Lung (tissue), 12 donors: ENCODE measurements around the gene AKR7A2. TPM values are rescaled to one million over a fixed set of nuclear protein-coding genes. Genes with fewer than 3 reads are reported as not detected.

Experiments
- ATAC-seq: fragments of 200-7000 bp; cut with Tn5 transposase; one replicate; pipeline ENCODE4 v1.9.1; 2020; ENCODE audit warnings: moderate number of reproducible peaks; ENCODE audit not compliant: insufficient read depth, low FRiP score
- DNase-seq, 3 donors: peaks; one replicate each; pipeline ENCODE4 v3.0.0-alpha.2; 2013 to 2017
- H3K27ac ChIP-seq, 2 donors: one replicate each; pipeline ENCODE4 v1.5.1; 2013; ENCODE audit warnings: mild to moderate bottlenecking in 2 of 2, moderate library complexity in 2 of 2, control low read depth in 1 of 2, inconsistent platforms in 1 of 2, low read depth in 1 of 2, low read length in 1 of 2
- H3K27me3 ChIP-seq, 3 donors: one replicate each; pipeline ENCODE4 v1.5.1; 2013; ENCODE audit warnings: low read length in 2 of 3; ENCODE audit not compliant: control insufficient read depth in 3 of 3, insufficient read depth in 3 of 3
- H3K36me3 ChIP-seq, 4 donors: one replicate each; pipeline ENCODE4 v1.5.1; 2013; ENCODE audit warnings: low read length in 4 of 4, mild to moderate bottlenecking in 1 of 4, moderate library complexity in 1 of 4; ENCODE audit not compliant: control insufficient read depth in 4 of 4, insufficient read depth in 4 of 4
- H3K4me1 ChIP-seq, 5 donors: one replicate each; pipeline ENCODE4 v1.5.1; 2013; ENCODE audit warnings: low read length in 5 of 5, mild to moderate bottlenecking in 2 of 5, moderate library complexity in 1 of 5; ENCODE audit not compliant: control insufficient read depth in 5 of 5, insufficient read depth in 5 of 5
- H3K4me3 ChIP-seq: one replicate; pipeline ENCODE4 v1.5.1; 2013; ENCODE audit warnings: mild to moderate bottlenecking, control low read depth, moderate library complexity
- H3K9ac ChIP-seq, 2 donors: one replicate each; pipeline ENCODE4 v1.5.1; 2013; ENCODE audit warnings: low read length in 2 of 2, control low read depth in 1 of 2; ENCODE audit not compliant: insufficient read depth in 1 of 2
- H3K9me3 ChIP-seq, 4 donors: one replicate each; pipeline ENCODE4 v1.5.1; 2013; ENCODE audit warnings: low read length in 3 of 4, mild to moderate bottlenecking in 1 of 4, moderate library complexity in 1 of 4; ENCODE audit not compliant: control insufficient read depth in 4 of 4, insufficient read depth in 3 of 4
- WGBS, 2 donors: extraction: QIAGEN DNeasy Blood & Tissue Kit; methylation state at CpG; one replicate each; pipeline ENCODE4 v1.1.7; 2013; 5-methylcytosine and 5-hydroxymethylcytosine counted together
- polyA plus RNA-seq, 2 donors: library from polyadenylated mRNA; stranded (reverse); fragments of 200-250 nt; gene quantifications; one replicate each; pipeline ENCODE4 v1.2.1, GENCODE V29; 2013
- total RNA-seq, 2 donors: library from RNA; depleted of rRNA in 1 of 2; stranded (reverse); fragments of >200 nt in 1 of 2; gene quantifications; one replicate each; pipeline ENCODE4 v1.2.1, GENCODE V29; 2014 to 2021
- TF ChIP-seq, protein P1 (sequence below): IDR thresholded peaks from 2 replicates; pipeline ENCODE4 v1.5.1; 2012; ENCODE audit warnings: mild to moderate bottlenecking; ENCODE audit errors: control extremely low read depth, extremely low read depth
- donor health status: control.
- donor health status: control.
- donor health status: Bipolar disorder and iron deficiency.
- donor health status: healthy.
- donor health status: DM: yes; HTN: yes; CAD: no.

AKR7A2 gene
- total and polyA plus RNA-seq, 4 donors: 15.3 to 54.0 (median 43.0) TPM

DNA sequence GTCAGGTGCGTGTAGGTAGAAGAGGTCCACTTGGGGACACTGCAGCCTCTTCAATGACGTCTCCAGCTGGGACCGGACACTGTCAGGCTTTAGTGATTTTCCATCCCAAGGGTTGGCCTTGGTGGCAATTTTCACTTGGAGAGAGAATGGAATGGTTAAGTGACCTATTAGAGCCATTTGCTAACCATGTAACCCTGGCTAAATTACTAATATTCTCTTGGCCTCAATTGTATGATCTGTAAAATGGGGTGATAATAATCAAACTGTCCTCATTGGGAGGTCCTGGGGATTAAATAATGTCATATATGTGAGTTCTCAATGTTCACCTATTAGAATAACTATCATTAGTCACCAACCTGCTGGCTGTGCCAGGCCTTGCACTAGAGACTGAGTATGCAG lies 3.4 kb downstream of the AKR7A2 start:
- Histone ChIP-seq H3K36me3 (peaks cover 4 to 41% (median 37%) of the 10 kb centered on the region in 4 donors), H3K27ac (no peak overlapping the region), H3K9me3 (no peaks in the 10 kb centered on the region), H3K4me3 (no peak overlapping the region), H3K9ac (no peak overlapping the region), H3K27me3 (no peaks in the 10 kb centered on the region), H3K4me1 (peaks cover 0 to 21% (median 9%) of the 10 kb centered on the region in 5 donors)
- TF ChIP-seq, protein P1, sequence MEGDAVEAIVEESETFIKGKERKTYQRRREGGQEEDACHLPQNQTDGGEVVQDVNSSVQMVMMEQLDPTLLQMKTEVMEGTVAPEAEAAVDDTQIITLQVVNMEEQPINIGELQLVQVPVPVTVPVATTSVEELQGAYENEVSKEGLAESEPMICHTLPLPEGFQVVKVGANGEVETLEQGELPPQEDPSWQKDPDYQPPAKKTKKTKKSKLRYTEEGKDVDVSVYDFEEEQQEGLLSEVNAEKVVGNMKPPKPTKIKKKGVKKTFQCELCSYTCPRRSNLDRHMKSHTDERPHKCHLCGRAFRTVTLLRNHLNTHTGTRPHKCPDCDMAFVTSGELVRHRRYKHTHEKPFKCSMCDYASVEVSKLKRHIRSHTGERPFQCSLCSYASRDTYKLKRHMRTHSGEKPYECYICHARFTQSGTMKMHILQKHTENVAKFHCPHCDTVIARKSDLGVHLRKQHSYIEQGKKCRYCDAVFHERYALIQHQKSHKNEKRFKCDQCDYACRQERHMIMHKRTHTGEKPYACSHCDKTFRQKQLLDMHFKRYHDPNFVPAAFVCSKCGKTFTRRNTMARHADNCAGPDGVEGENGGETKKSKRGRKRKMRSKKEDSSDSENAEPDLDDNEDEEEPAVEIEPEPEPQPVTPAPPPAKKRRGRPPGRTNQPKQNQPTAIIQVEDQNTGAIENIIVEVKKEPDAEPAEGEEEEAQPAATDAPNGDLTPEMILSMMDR: no peak
- ATAC-seq (no peak), DNase-seq (no peak)
- 96 to 100% methylated on average over 3 of the region's 3 CpGs for WGBS, 2 donors

DNA sequence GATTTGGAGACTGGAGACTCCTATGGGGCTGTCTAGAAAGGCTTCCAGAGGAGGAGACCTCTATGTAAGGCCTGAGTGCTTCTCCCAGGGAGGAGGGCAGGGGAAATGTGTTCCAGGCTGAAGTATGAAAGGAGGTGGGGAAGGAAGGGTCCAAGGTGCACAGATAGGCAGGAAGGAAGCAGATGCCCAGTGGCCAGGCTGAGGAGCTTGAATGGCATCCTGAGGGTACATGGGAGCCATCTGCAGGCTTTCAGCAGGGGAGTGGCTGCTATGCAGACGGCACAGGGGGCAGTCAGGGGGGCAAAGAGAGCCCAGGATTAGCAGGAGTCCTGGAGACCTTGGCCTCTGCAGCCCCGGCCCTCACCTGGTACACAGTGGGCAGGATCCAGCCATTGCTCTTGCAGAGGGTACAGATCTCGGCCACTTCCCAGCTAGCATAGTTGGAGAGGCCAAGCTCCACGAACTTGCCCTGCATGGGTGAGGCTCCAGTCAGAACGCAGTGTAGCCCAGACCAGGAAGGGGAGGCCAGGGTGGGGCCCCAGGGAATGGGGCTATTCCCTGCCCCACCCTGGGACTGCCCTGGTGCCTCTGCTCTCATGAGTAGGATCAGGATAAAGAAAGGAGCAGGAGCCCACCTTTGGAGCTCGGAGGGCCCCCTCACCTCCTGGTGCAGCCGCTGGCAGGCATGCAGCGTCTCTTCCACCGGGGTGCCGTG lies 4.0 kb downstream of the AKR7A2 start:
- H3K9ac ChIP-seq: no peak overlapping the region
- H3K36me3 ChIP-seq: peaks cover 7 to 44% (median 42%) of the 10 kb centered on the region in 4 donors
- H3K27me3 ChIP-seq: no peaks in the 10 kb centered on the region
- peaks cover 0 to 15% (median 4%) of the 10 kb centered on the region in 5 donors for H3K4me1 ChIP-seq
- H3K9me3 ChIP-seq: no peaks in the 10 kb centered on the region
- DNase-seq (no peak), ATAC-seq (no peak)
- H3K4me3 ChIP-seq: no peak overlapping the region
- no peak overlapping the region for H3K27ac ChIP-seq
- WGBS, 2 donors: 95 to 96% methylated on average over 10 of the region's 10 CpGs
- TF ChIP-seq, protein P1: no peak

- Histone ChIP-seq H3K9ac (no peak overlapping the region), H3K27me3 (no peaks in the 10 kb centered on the region), H3K36me3 (peaks cover 11 to 50% (median 44%) of the 10 kb centered on the region in 4 donors), H3K4me3 (no peak overlapping the region), H3K27ac (no peak overlapping the region), H3K9me3 (no peaks in the 10 kb centered on the region), H3K4me1 (peaks cover 0 to 11% (median 3%) of the 10 kb centered on the region in 5 donors)
- DNase-seq (no peak), ATAC-seq (no peak)
- TF ChIP-seq, protein P1: no peak
- 96 to 98% methylated on average over 6 of the region's 6 CpGs for WGBS, 2 donors
These were observed 5.0 kb downstream of the AKR7A2 start for GRCh38 chr1:19306941-19307340.
